Ascending aorta (tissue), 2 donors: Measurements from ENCODE around the gene MRPL9. TPM values are rescaled to one million over a fixed set of nuclear protein-coding genes. Genes with fewer than 3 reads are reported as not detected.
"Not testable (repeated sequence)": the region's sequence is repeated elsewhere in the genome, so short reads cannot be mapped to it uniquely, and the experiment has no call there.

Source experiments
- DNase-seq, 2 donors: peaks; one replicate each; pipeline ENCODE4 v3.0.0-alpha.2; 2019; ENCODE audit warnings: low spot score in 2 of 2
- H3K27ac ChIP-seq, 2 donors: fragments of 200-600 bp; sonication (generic); one replicate each; pipeline ENCODE4 v1.5.1; 2016 to 2017; ENCODE audit warnings: mild to moderate bottlenecking in 1 of 2
- H3K27me3 ChIP-seq: fragments of 200-600 bp; sonication (generic); one replicate; pipeline ENCODE4 v1.5.1; 2017
- H3K36me3 ChIP-seq, 2 donors: fragments of 200-600 bp; sonication (generic); one replicate each; pipeline ENCODE4 v1.5.1; 2016
- H3K4me1 ChIP-seq, 2 donors: fragments of 200-600 bp; sonication (generic); one replicate each; pipeline ENCODE4 v1.5.1; 2016 to 2017; ENCODE audit warnings: mild to moderate bottlenecking in 1 of 2
- H3K4me3 ChIP-seq, 2 donors: fragments of 200-600 bp; sonication (generic); one replicate each; pipeline ENCODE4 v1.5.1; 2016 to 2017; ENCODE audit warnings: mild to moderate bottlenecking in 1 of 2
- H3K9me3 ChIP-seq, 2 donors: fragments of 200-600 bp; sonication (generic); one replicate each; pipeline ENCODE4 v1.5.1; 2016
- intact Hi-C: fragments of 100-400 bp; cut with DNase I; formaldehyde crosslinking; loops from one replicate; pipeline ENCODE4 v1.15.1; 2023
- total RNA-seq: library from RNA; depleted of rRNA; stranded (reverse); fragments of >200 nt; gene quantifications from one replicate; pipeline ENCODE4 v1.1.0, GENCODE V29; 2016
- TF ChIP-seq, protein P1 (sequence below), 3 experiments: fragments of 200-600 bp in 2 of 3; fragments of 450-650 bp in 1 of 3; sonication (generic) in 2 of 3; IDR thresholded peaks; one replicate each; pipeline ENCODE4 v1.5.1; 2016 to 2019; ENCODE audit warnings: antibody characterized with exemption in 3 of 3, mild to moderate bottlenecking in 1 of 3, moderate library complexity in 1 of 3

Gene MRPL9
- total RNA-seq, 1 donor from 2014 or later, result 64.8 TPM

DNA sequence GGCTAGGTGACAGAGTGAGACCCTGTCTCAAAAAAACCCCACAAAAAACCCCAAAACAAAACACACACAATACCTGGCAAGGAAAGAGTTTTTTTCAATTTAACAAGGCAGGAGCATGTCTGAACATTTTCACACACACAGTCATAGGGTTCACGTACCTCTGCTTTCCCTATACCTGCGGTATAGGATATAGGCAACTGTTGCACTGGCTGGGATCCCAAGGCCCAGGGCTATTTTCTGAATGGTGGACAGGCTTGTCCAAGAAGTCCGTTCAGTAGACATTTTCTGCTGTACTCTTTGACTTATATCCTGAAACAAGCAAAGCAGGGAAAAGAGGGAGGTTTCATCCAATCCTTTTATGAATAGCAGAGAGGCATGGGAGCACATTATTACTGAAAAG, 19.4 kb upstream of the MRPL9 start:
- Histone ChIP-seq H3K4me1 (no peaks in the 10 kb centered on the region), H3K4me3 (no peak overlapping the region), H3K27me3 (no peaks in the 10 kb centered on the region), H3K27ac (no peak overlapping the region), H3K36me3 (peaks cover 3 to 16% of the 10 kb centered on the region in 2 donors), H3K9me3 (no peaks in the 10 kb centered on the region)
- TF ChIP-seq, protein P1, sequence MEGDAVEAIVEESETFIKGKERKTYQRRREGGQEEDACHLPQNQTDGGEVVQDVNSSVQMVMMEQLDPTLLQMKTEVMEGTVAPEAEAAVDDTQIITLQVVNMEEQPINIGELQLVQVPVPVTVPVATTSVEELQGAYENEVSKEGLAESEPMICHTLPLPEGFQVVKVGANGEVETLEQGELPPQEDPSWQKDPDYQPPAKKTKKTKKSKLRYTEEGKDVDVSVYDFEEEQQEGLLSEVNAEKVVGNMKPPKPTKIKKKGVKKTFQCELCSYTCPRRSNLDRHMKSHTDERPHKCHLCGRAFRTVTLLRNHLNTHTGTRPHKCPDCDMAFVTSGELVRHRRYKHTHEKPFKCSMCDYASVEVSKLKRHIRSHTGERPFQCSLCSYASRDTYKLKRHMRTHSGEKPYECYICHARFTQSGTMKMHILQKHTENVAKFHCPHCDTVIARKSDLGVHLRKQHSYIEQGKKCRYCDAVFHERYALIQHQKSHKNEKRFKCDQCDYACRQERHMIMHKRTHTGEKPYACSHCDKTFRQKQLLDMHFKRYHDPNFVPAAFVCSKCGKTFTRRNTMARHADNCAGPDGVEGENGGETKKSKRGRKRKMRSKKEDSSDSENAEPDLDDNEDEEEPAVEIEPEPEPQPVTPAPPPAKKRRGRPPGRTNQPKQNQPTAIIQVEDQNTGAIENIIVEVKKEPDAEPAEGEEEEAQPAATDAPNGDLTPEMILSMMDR (IDR thresholded peaks at IDR 0.05), result no peak
- intact Hi-C loops, result no loop called here
- DNase-seq, result no peak

- H3K4me1 ChIP-seq, DNase-seq, H3K27ac ChIP-seq, intact Hi-C loops, H3K9me3 ChIP-seq, H3K4me3 ChIP-seq, H3K27me3 ChIP-seq: not testable (repeated sequence)
- peaks cover 3 to 16% of the 10 kb centered on the region in 2 donors for H3K36me3 ChIP-seq
Observed at GRCh38 chr1:151782026-151782425, 18.7 kb upstream of the MRPL9 start.

DNA sequence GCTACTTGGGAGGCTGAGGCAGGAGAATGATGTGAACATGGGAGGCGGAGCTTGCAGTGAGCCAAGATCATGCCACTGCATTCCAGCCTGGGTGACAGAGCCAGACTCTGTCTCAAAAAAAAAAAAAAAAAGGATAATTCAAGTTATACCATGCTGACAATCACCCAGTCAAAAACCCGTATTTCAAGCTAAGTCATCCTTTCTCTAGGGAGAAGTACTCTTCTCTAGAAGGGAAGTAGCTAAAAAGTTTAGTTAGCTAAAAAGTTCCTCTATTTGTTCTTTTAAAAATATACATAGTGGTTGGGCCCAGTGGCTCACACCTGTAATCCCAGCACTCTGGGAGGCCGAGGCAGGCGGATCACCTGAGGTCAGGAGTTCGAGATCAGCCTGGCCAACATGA, 17.4 kb upstream of the MRPL9 start:
- H3K27ac ChIP-seq, H3K9me3 ChIP-seq, H3K4me3 ChIP-seq, intact Hi-C loops, H3K4me1 ChIP-seq, H3K27me3 ChIP-seq, DNase-seq: not testable (repeated sequence)
- peaks cover 7 to 22% of the 10 kb centered on the region in 2 donors for H3K36me3 ChIP-seq

- intact Hi-C loops, result no loop called here
- peaks cover 7 to 29% of the 10 kb centered on the region in 2 donors for H3K36me3 ChIP-seq
Observed at GRCh38 chr1:151779852-151780251, 16.6 kb upstream of the MRPL9 start.

GRCh38 chr1:151777317-151777716, 14.0 kb upstream of the MRPL9 start:
- intact Hi-C loops, result no loop called here
- DNase-seq, result no peak
- H3K36me3 ChIP-seq, result peaks cover 7 to 39% of the 10 kb centered on the region in 2 donors
- H3K4me3 ChIP-seq, result no peak overlapping the region
- H3K4me1 ChIP-seq, result no peaks in the 10 kb centered on the region
- H3K27ac ChIP-seq, result no peak overlapping the region
- no peaks in the 10 kb centered on the region for H3K27me3 ChIP-seq
- TF ChIP-seq, protein P1 (IDR thresholded peaks at IDR 0.05), result no peak
- no peaks in the 10 kb centered on the region for H3K9me3 ChIP-seq

More at GRCh38 chr1:151779852-151780251, 16.6 kb upstream of the MRPL9 start:
- no peaks in the 10 kb centered on the region for H3K27me3 ChIP-seq
- DNase-seq, result no peak
- H3K9me3 ChIP-seq, result no peaks in the 10 kb centered on the region
- no peak overlapping the region for H3K4me3 ChIP-seq
- TF ChIP-seq, protein P1 (IDR thresholded peaks at IDR 0.05), result no peak
- H3K4me1 ChIP-seq, result no peaks in the 10 kb centered on the region
- H3K27ac ChIP-seq, result no peak overlapping the region

GRCh38 chr1:151776665-151777062, 13.4 kb upstream of the MRPL9 start:
- DNase-seq, result no peak
- intact Hi-C loops, result no loop called here
- Histone ChIP-seq H3K36me3 (peaks cover 7 to 37% of the 10 kb centered on the region in 2 donors), H3K9me3 (no peaks in the 10 kb centered on the region), H3K27me3 (no peaks in the 10 kb centered on the region), H3K4me1 (no peaks in the 10 kb centered on the region), H3K27ac (no peak overlapping the region), H3K4me3 (no peak overlapping the region)
- TF ChIP-seq, protein P1 (IDR thresholded peaks at IDR 0.05), result no peak
